ENCODE measurements around the gene DUSP5. TPM values are rescaled to one million over a fixed set of nuclear protein-coding genes. Genes with fewer than 3 reads are reported as not detected.

DUSP5 gene
- total RNA-seq, 2 experiments from 2014 or later, result 0.06 to 0.97 TPM

DNA sequence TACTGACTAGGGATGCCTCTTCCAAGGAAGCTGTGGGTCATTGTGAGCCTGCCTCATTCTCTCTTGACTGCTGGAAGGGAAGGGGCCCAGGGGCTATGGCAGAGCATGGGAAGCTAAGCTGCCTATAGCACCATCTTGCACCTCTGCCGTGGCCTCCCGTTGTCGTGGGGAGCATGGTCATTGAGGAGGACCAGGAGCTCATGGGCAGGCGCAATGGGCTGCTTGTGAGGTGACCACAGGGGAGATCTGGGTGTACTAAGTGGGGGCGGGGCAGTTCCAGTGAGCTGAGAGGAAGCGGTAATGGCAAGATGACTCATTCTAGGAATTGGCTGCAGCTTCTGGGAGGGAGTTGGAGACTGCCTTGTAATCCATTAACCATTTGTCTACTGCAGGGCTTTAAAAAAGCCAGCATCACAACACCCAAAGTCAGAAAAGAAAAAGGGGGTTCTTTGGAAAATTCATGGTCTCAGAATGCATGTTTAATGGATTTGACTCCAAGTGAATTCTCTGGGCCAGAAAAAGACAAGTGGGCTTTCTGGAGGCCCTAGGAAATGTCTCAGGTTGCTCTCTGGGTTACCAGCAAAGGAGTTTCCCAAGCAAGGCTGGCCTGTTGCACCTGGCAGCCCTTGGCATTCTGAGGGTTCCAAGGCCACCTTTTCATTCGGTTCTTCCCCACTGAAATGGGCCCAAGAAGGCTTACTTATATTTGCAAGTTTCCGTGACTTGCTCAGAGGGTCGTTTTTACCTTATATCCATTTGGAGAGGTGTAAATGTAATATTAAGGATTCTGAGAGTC, 3.6 kb downstream of the DUSP5 start:
- Histone ChIP-seq H3K4me3 (ENCODE audit: low read depth, low read length, poor library complexity, severe bottlenecking) (no peak overlapping the region), H4K20me1 (ENCODE audit: insufficient read depth, low read length) (no peaks in the 10 kb centered on the region), H3K27ac (ENCODE audit: low read depth, low read length, poor library complexity, severe bottlenecking) (no peak overlapping the region), H3K9me3 (ENCODE audit: low read length) (no peaks in the 10 kb centered on the region), H3K9me2 (ENCODE audit: insufficient read depth, low read length) (no peaks in the 10 kb centered on the region), H3K4me2 (ENCODE audit: low read length) (no peak overlapping the region), H3K79me2 (ENCODE audit: insufficient read depth, low read depth, low read length) (no peaks in the 10 kb centered on the region), H2AFZ (ENCODE audit: low read length) (no peak overlapping the region), H3K4me1 (ENCODE audit: insufficient read depth, low read length, poor library complexity, severe bottlenecking) (peaks cover 56% of the 10 kb centered on the region), H3K36me3 (ENCODE audit: insufficient read depth, low read length) (no peaks in the 10 kb centered on the region)
- TF ChIP-seq EZH2phosphoT487 (IDR thresholded peaks at IDR 0.05; ENCODE audit: borderline replicate concordance, low read depth, low read length), result no peak
- TF ChIP-seq, protein P1, sequence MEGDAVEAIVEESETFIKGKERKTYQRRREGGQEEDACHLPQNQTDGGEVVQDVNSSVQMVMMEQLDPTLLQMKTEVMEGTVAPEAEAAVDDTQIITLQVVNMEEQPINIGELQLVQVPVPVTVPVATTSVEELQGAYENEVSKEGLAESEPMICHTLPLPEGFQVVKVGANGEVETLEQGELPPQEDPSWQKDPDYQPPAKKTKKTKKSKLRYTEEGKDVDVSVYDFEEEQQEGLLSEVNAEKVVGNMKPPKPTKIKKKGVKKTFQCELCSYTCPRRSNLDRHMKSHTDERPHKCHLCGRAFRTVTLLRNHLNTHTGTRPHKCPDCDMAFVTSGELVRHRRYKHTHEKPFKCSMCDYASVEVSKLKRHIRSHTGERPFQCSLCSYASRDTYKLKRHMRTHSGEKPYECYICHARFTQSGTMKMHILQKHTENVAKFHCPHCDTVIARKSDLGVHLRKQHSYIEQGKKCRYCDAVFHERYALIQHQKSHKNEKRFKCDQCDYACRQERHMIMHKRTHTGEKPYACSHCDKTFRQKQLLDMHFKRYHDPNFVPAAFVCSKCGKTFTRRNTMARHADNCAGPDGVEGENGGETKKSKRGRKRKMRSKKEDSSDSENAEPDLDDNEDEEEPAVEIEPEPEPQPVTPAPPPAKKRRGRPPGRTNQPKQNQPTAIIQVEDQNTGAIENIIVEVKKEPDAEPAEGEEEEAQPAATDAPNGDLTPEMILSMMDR (conservative IDR thresholded peaks at IDR 0.05; ENCODE audit: low read length), result no peak
- intact Hi-C loops (cut with micrococcal nuclease; ENCODE audit: unreplicated experiment), result no loop called here
- POLR2A ChIA-PET, result interaction anchor here (0.8 kb wide), 1 partner anchor 146 kb away, joined by 3 read pairs; no protein-coding TSS in a partner anchor
- CTCF ChIA-PET (ENCODE audit: unreplicated experiment), result no interaction called here
- DNase-seq (ENCODE audit: low spot score), result no peak
- BruUV-seq (replicated peaks), result no TSS peak

DNA sequence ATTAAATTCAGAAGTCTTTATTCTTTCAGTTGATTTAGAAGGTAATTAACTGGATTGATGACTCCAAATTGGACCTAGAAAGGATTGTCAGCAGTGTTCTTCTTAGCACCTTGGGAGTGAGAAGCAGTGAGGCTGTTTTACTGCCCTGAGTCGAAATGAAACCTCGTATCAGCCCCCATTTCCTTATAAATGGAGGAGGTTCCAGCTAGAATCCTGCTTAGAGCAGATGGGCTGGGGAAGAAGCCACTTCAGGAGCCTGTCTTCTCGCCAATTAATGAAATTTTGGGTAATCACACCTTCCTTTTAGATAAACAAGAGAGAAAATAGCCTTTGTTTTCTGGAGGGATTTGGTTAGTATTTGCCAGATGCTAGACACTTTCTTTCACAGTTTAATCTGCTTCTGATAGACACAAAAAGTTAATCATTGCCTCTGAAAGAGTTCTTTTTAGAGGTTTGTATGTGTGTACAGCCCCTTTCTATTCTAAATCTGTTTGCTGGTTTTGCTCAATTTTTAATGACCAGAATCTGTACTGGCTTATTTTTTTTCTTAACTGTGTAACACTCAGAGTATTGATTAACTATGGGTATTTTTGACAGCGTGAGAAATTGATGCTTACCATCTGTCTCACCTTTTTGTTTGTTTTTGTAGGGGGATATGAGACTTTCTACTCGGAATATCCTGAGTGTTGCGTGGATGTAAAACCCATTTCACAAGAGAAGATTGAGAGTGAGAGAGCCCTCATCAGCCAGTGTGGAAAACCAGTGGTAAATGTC, 4.6 kb downstream of the DUSP5 start:
- Histone ChIP-seq H4K20me1 (ENCODE audit: insufficient read depth, low read length) (no peaks in the 10 kb centered on the region), H3K4me3 (ENCODE audit: low read depth, low read length, poor library complexity, severe bottlenecking) (no peak overlapping the region), H3K36me3 (ENCODE audit: insufficient read depth, low read length) (no peaks in the 10 kb centered on the region), H3K4me2 (ENCODE audit: low read length) (peak overlapping the region; percentile 70), H3K9me3 (ENCODE audit: low read length) (no peaks in the 10 kb centered on the region), H3K4me1 (ENCODE audit: insufficient read depth, low read length, poor library complexity, severe bottlenecking) (peaks cover 49% of the 10 kb centered on the region), H3K79me2 (ENCODE audit: insufficient read depth, low read depth, low read length) (no peaks in the 10 kb centered on the region), H3K27ac (ENCODE audit: low read depth, low read length, poor library complexity, severe bottlenecking) (no peak overlapping the region), H2AFZ (ENCODE audit: low read length) (no peak overlapping the region), H3K9me2 (ENCODE audit: insufficient read depth, low read length) (no peaks in the 10 kb centered on the region)
- no peak for DNase-seq (ENCODE audit: low spot score)
- intact Hi-C loops (cut with micrococcal nuclease; ENCODE audit: unreplicated experiment), result loop anchor here (2.0 kb wide), 1 partner anchor 27 kb away; no protein-coding TSS in a partner anchor
- POLR2A ChIA-PET, result interaction anchor here (0.7 to 1.3 kb wide), 6 partner anchors 9 to 1111 kb away, joined by 3 to 4 read pairs (median 4); no protein-coding TSS in a partner anchor
- TF ChIP-seq, protein P1 (conservative IDR thresholded peaks at IDR 0.05; ENCODE audit: low read length), result no peak
- BruUV-seq (replicated peaks), result no TSS peak
- CTCF ChIA-PET (ENCODE audit: unreplicated experiment), result no interaction called here

Measured in OCI-LY7 (cell line).